ENCODE results near the gene THUMPD3. TPM values are rescaled to one million over a fixed set of nuclear protein-coding genes. Genes with fewer than 3 reads are reported as not detected.

Gene THUMPD3
- total and polyA plus RNA-seq, 2 of the 13 experiments (the other 11 are each of a cell fraction or from before 2014, with no cell fraction given), result 31.2 to 44.1 TPM

- no peak for TF ChIP-seq TCF7 (IDR thresholded peaks at IDR 0.05; ENCODE audit: low read depth)
- TF ChIP-seq HNRNPH1 (optimal IDR thresholded peaks at IDR 0.05; ENCODE audit: low read depth, low read length), result no peak
- TF ChIP-seq ZC3H4 (CRISPR knock-in tag; IDR thresholded peaks at IDR 0.05; ENCODE audit: borderline replicate concordance), result no peak
- peak; percentile 87 for TF ChIP-seq ZNF816 (CRISPR knock-in tag; IDR thresholded peaks at IDR 0.05; ENCODE audit: borderline replicate concordance)
- TF ChIP-seq ZNF543 (CRISPR knock-in tag; IDR thresholded peaks at IDR 0.05), result no peak; the same call in 1 of the 2 replicates
- TF ChIP-seq TBX2 (CRISPR knock-in tag; IDR thresholded peaks at IDR 0.05; ENCODE audit: borderline replicate concordance), result peak; percentile 46; the same call in 1 of the 2 replicates
- TF ChIP-seq IKZF5 (CRISPR knock-in tag; IDR thresholded peaks at IDR 0.05), result peak; percentile 96
- TF ChIP-seq POLR2AphosphoS2 (IDR thresholded peaks at IDR 0.05; ENCODE audit: low read depth, low read length), result no peak
- peak; percentile 82 for TF ChIP-seq AGO2 (optimal IDR thresholded peaks at IDR 0.05; ENCODE audit: low read depth, low read length)
- TF ChIP-seq ZNF274 (CRISPR knock-in tag; IDR thresholded peaks at IDR 0.05), result peak; percentile 95
- TF ChIP-seq, protein P1, sequence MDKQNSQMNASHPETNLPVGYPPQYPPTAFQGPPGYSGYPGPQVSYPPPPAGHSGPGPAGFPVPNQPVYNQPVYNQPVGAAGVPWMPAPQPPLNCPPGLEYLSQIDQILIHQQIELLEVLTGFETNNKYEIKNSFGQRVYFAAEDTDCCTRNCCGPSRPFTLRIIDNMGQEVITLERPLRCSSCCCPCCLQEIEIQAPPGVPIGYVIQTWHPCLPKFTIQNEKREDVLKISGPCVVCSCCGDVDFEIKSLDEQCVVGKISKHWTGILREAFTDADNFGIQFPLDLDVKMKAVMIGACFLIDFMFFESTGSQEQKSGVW (CRISPR knock-in tag; IDR thresholded peaks at IDR 0.05; ENCODE audit: borderline replicate concordance), result no peak
- no peak for TF ChIP-seq PCBP2 (optimal IDR thresholded peaks at IDR 0.05; ENCODE audit: low read depth, low read length, poor library complexity, severe bottlenecking)
- no peak for TF ChIP-seq SCMH1 (CRISPR knock-in tag; IDR thresholded peaks at IDR 0.05; ENCODE audit: borderline replicate concordance)
- peak; percentile 60 for TF ChIP-seq MNT (IDR thresholded peaks at IDR 0.05)
- peak; percentile 83 for TF ChIP-seq ARNT2 (CRISPR knock-in tag; IDR thresholded peaks at IDR 0.05; ENCODE audit: low read depth)
- peak; percentile 90 to 91 for TF ChIP-seq MAFK (conservative IDR thresholded peaks at IDR 0.05 in 1 of 2, IDR thresholded peaks at IDR 0.05 in 1 of 2; ENCODE audit: low read length in 2 of 2)
- no peak for TF ChIP-seq MTA3 (CRISPR knock-in tag; IDR thresholded peaks at IDR 0.05)
- TF ChIP-seq, protein P2, sequence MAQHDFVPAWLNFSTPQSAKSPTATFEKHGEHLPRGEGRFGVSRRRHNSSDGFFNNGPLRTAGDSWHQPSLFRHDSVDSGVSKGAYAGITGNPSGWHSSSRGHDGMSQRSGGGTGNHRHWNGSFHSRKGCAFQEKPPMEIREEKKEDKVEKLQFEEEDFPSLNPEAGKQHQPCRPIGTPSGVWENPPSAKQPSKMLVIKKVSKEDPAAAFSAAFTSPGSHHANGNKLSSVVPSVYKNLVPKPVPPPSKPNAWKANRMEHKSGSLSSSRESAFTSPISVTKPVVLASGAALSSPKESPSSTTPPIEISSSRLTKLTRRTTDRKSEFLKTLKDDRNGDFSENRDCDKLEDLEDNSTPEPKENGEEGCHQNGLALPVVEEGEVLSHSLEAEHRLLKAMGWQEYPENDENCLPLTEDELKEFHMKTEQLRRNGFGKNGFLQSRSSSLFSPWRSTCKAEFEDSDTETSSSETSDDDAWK (CRISPR knock-in tag; IDR thresholded peaks at IDR 0.05), result no peak
- TF ChIP-seq ZNF557 (CRISPR knock-in tag; IDR thresholded peaks at IDR 0.05), result peak; percentile 75; the same call in 1 of the 2 replicates
- no peak for TF ChIP-seq FOXA1 (IDR thresholded peaks at IDR 0.05)
- peak; percentile 57; the same call in 1 of the 2 replicates for TF ChIP-seq FOXA1 (CRISPR knock-in tag; IDR thresholded peaks at IDR 0.05)
- TF ChIP-seq SPEN (CRISPR knock-in tag; IDR thresholded peaks at IDR 0.05; ENCODE audit: low read depth), result peak; percentile 96
- TF ChIP-seq ZNF124 (CRISPR knock-in tag; IDR thresholded peaks at IDR 0.05), result peak; percentile 77
- TF ChIP-seq NR2C2 (CRISPR knock-in tag; IDR thresholded peaks at IDR 0.05; ENCODE audit: borderline replicate concordance), result peak; percentile 98
- TF ChIP-seq ZNF263 (CRISPR knock-in tag; IDR thresholded peaks at IDR 0.05), result no peak
- peak; percentile 75 for TF ChIP-seq EED (CRISPR knock-in tag; IDR thresholded peaks at IDR 0.05)
- TF ChIP-seq ZNF317 (CRISPR knock-in tag; IDR thresholded peaks at IDR 0.05), result peak; percentile 47; the same call in 1 of the 2 replicates
Observed at GRCh38 chr3:9362731-9363530, at the start of gene THUMPD3 (continued).

Measured in HepG2 (cell line).